Measurements from ENCODE around the gene MORN4.

DNA sequence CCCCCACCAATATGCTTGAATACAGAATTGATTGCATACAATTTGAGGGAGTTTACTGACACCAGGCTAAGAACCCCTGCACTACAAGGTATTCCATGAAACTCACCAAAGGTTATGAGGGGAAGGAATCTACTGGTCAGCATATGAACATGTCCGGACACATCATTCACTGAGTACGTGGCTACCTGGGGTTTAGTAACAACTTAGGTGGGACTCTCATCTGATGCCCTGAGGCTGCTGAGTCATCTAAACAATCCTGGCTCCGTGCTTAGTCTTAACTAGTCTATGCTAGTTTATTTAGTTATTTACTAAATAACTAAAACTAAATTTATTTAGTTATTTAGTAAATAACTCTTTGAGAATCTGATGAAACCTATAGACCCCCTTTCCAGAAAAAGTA is 18.5 kb upstream of the MORN4 start:
- TF ChIP-seq, protein P1, sequence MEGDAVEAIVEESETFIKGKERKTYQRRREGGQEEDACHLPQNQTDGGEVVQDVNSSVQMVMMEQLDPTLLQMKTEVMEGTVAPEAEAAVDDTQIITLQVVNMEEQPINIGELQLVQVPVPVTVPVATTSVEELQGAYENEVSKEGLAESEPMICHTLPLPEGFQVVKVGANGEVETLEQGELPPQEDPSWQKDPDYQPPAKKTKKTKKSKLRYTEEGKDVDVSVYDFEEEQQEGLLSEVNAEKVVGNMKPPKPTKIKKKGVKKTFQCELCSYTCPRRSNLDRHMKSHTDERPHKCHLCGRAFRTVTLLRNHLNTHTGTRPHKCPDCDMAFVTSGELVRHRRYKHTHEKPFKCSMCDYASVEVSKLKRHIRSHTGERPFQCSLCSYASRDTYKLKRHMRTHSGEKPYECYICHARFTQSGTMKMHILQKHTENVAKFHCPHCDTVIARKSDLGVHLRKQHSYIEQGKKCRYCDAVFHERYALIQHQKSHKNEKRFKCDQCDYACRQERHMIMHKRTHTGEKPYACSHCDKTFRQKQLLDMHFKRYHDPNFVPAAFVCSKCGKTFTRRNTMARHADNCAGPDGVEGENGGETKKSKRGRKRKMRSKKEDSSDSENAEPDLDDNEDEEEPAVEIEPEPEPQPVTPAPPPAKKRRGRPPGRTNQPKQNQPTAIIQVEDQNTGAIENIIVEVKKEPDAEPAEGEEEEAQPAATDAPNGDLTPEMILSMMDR (IDR thresholded peaks at IDR 0.05), result no peak
- TF ChIP-seq POLR2A (IDR thresholded peaks at IDR 0.05), result no peak
